MV-4-11 (cell line): Measurements from ENCODE around the gene DAPK1.
"Not testable (repeated sequence)": the region's sequence is repeated elsewhere in the genome, so short reads cannot be mapped to it uniquely, and the experiment has no call there.

Source experiments
- DNase-seq: peaks from one replicate; lab custom pipeline; 2025; lab: John Stamatoyannopoulos, UW

The DAPK1 gene

DNA sequence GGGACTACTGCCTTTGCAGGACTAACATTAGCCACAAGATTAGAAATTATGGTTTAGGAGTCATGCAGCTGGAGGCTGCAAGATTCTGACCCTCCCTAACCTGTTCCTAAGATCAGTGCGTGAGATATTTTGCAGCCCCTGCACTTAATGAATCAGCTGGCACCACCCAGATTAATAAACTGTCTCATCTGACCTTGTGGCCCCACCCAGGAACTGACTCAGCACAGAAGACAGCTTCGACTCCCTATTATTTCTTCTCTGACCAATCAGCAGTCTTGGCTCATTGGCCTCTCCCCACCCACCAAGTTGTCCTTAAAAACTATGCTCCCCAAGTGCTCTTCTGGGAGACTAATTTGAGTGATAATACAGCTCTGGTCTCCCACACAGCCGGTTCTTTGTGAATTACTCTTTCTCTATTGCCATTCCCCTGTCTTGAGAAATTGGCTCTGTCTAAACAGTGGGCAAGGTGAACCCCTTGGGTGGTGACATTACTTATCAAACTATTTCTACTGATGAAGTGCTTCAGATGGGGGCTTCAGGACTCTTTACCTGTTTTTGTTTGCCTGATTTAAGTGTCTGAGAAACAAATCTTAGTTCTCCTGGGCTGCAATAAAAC lies 245.3 kb downstream of the DAPK1 start:
- no peak for DNase-seq

DNA sequence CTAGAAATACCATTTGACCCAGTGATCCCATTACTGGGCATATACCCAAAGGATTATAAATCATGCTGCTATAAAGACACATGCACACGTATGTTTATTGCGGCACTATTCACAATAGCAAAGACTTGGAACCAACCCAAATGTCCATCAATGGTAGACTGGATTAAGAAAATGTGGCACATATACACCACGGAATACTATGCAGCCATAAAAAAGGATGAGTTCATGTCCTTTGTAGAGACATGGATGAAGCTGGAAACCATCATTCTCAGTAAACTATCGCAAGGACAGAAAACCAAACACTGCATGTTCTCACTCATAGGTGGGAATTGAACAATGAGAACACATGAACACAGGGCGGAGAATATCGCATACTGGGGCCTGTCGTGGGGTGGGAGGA lies 246.6 kb downstream of the DAPK1 start:
- DNase-seq, result not testable (repeated sequence)

DNA sequence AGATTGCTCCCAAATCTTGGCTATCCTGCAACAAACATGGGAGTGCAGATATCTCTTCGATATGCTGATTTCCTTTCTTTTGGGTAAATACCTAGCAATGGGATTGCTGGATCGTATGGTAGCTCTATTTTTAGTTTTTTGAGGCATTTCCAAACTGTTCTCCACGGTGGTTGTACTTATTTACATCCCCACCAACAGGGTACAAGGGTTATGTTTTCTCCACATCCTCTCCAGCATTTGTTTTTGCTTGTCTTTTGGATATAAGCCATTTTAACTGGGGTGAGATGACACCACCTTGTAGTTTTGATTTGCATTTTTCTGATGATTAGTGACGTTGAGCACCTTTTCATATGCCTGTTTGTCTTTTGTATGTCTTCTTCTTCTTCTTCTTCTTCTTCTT lies 248.5 kb downstream of the DAPK1 start:
- no peak for DNase-seq

DNA sequence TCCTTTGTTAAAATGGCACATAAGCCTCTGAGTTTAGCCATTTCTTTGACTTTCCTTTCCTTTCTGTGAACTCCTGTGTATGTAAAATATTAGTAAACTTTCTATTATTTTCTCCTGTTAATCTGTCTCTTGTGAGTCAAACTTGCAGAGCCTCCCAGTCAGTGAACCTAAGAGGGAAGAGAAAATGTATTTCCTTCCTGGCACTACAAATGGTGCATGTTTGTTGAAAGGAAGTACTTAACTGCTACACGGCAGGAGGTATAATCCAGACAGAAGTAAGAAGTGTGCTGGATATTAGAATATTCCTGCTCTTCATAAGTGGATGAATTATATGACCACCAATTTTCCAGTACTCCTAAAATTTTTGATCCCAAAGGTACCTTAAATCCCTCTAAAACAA lies 251.2 kb downstream of the DAPK1 start:
- DNase-seq, result no peak

DNA sequence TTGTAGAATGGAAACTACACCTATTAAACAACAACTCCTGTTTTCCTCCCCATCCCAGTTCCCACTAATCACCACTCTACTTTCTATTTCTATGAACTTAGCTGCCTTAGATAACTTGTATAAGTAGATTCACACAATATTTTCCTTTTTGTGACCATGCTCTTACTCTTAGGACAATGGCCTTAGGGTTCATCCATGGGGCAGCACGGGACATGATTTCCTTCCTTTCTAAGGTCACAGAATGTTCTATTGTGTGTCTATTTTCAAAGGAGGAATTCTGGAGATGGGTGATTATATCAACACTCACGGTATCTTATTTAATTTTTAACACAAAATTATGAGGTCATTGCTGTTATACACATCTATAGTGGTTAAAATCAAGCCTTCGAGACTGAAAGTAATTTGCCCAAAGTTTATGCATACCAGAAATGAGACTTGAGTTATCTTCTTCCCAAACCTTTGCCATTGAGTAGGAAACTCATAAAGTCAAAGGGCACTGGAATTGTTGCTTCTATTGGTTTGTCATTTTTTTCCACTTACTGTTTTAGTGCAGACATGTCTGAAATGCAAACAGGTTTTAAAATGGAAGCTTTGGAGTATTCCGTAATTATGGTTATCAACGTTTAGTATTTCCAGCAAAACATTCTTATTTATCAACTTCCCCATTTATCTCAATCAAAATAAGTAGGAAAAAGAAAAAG lies 251.8 kb downstream of the DAPK1 start:
- DNase-seq, result no peak

DNA sequence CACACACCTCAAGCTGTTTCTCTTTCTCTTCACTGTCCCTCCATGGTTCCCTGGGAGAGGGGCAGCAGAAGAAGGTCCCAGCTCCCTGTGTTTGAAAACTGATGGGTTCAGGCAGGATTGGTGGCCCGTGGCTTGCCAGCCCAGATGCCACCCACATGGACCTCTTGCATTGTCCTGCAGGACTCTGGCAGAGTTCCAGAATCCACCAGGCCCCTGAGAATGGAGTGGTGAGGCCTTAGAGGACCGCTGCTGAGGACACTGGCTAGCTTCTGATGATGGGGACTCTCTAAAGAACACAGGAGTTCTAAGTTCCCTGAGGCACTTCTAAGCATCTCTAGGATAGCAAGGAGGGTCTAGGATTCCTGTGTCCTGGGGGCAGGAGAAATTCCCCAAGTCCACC lies 253.1 kb downstream of the DAPK1 start:
- DNase-seq, result no peak

DNA sequence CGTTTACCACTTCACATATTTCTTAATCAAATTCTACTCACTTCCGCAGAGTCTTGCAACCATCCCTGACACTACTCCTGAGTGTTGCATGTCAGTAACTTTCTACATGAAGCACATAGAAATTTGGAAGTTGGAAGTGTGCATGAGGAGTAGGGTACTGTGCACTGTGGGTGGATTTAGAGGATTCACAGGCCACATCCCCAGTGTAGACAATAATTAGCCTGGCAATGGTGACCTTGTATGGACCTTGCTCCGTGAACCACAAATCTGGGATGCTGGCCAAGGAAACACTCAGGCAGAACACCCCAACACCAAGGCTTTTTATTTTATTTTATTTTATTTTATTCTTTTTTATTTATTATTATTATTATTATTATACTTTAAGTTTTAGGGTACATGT lies 253.8 kb downstream of the DAPK1 start:
- DNase-seq, result no peak

DNA sequence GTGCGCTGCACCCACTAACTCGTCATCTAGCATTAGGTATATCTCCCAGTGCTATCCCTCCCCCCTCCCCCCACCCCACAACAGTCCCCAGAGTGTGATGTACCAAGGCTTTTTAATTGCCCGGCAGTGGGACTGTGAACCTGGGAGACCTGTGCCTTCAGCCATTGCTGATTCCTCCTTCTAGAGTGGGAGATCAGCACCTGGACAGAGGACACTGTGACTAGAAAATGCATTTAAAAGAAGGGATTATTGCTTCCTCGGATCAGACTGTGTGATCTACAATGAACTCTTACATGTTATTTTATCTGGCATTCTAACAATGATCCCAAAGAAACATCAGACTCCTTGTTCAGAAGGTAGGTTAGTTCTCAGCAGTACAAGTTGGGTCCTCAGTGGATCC lies 254.2 kb downstream of the DAPK1 start:
- DNase-seq, result no peak

DNA sequence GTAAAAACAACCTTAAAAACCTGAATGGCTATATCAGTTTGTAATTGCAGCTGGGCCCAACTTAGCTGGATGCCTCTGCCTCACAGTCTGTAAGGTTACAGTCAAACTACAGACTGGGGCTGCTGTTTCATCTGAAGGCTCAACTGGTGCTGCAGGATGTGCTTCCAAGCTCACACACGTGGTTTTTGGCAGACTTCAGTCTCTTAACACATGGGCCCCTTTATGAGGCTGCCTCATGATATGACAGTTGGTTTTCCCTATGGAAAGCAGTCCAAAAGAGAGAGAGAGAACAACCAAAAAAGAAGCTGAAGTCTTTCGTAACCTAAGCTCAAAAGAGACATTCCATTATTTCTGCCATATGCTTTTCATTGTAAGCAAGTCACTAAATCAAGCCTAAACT lies 255.6 kb downstream of the DAPK1 start:
- no peak for DNase-seq
